ENCODE data around the gene STAT1. TPM values are rescaled to one million over a fixed set of nuclear protein-coding genes. Genes with fewer than 3 reads are reported as not detected.

Gene STAT1
- total RNA-seq, 3 donors from 2014 or later (not counting 1 experiment from before 2014, with no cell fraction given), result 49.1 to 91.6 (median 86.2) TPM

DNA sequence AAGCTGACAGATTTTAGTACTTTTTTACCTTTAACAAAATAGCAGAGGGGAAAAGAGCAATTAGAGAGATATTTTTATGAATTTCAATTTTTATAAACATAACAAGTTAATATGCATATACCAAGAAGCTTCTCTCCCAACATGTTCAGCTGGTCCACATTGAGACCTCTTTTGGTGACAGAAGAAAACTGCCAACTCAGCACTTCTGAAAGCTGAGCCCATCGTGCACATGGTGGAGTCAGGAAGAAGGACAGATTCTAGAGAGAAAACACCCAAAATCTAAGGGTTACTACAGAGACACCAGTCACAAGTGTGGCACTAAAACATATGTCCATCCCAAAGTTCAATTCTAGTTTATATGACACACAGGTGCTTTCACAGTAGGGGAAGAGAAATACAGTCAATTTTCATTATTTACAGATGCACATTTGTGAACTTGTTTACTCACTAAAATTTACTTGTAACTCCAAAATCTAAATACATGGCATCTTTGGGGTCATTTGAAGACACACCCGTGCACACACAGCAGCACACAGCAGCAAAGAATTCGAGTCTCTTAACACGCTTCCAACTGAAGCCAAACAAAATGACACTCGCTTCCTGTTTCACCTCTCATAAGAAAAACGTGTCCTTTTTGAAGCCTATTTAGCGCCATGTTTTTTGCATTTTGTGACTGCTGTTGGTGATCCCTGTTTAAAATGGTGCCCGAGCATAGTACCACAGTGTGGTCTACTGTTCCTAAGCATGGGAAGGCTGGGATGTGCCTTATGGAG is 31.5 kb downstream of the STAT1 start:
- no peaks in the 10 kb centered on the region for H3K27me3 ChIP-seq (ENCODE audit: control insufficient read depth, insufficient read depth, low read length)
- 91% methylated on average over 8 of the region's 8 CpGs for WGBS (ENCODE audit: insufficient coverage)
- no peaks in the 10 kb centered on the region for H3K9me3 ChIP-seq (ENCODE audit: control insufficient read depth, insufficient read depth, low read length)
- H3K27ac Mint-ChIP-seq, result peak overlapping the region in 1 of 2 donors; percentile 43
- intact Hi-C loops (cut with micrococcal nuclease), result no loop called here
- ATAC-seq, result no peak
- H3K27ac ChIP-seq (ENCODE audit: low read length), result no peak overlapping the region
- peaks cover 71% of the 10 kb centered on the region for H3K36me3 Mint-ChIP-seq
- H3K4me3 Mint-ChIP-seq, result no peak overlapping the region
- TF ChIP-seq CTCF (IDR thresholded peaks at IDR 0.05), result no peak
- peaks cover 100% of the 10 kb centered on the region for H3K36me3 ChIP-seq (ENCODE audit: control insufficient read depth, insufficient read depth, low read length)
- H3K4me3 ChIP-seq (ENCODE audit: low read length), result no peak overlapping the region
- no peaks in the 10 kb centered on the region for H3K9me3 Mint-ChIP-seq
- no peaks in the 10 kb centered on the region for H3K27me3 Mint-ChIP-seq (ENCODE audit: low read depth in 2 of 2)
- peaks cover 0 to 6% of the 10 kb centered on the region in 2 donors for H3K4me1 Mint-ChIP-seq
- DNase-seq, result peak in 1 of 2 donors; percentile 21
- no peaks in the 10 kb centered on the region for H3K4me1 ChIP-seq (ENCODE audit: control insufficient read depth, insufficient read depth, low read length)

DNA sequence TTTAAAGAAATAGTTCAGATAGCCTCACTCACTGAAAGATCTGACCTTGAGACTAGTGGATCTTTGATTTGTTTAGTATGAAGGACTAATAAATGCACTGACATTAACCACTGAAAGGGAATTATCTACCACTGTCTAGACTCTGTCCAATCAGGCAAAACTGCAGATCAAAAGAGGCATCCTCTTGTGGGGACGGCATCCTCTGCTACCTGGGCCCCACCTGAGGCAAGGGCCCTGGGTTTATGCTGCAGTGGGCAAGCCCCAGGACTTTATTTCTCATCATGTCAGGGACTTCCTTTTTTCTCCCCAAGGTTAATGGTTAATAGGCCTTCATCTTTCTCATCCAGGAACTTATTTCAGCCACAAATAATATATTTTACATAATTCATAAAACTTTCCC is 32.2 kb downstream of the STAT1 start:
- Histone ChIP-seq H3K4me3 (ENCODE audit: low read length) (no peak overlapping the region), H3K9me3 (ENCODE audit: control insufficient read depth, insufficient read depth, low read length) (no peaks in the 10 kb centered on the region), H3K36me3 (ENCODE audit: control insufficient read depth, insufficient read depth, low read length) (peaks cover 100% of the 10 kb centered on the region), H3K4me1 (ENCODE audit: control insufficient read depth, insufficient read depth, low read length) (no peaks in the 10 kb centered on the region), H3K27me3 (ENCODE audit: control insufficient read depth, insufficient read depth, low read length) (no peaks in the 10 kb centered on the region), H3K27ac (ENCODE audit: low read length) (no peak overlapping the region)
- 79% methylated on average over 1 of the region's 1 CpG for WGBS (ENCODE audit: insufficient coverage)
- Mint-ChIP-seq H3K4me3 (no peak overlapping the region), H3K36me3 (peaks cover 68% of the 10 kb centered on the region), H3K27ac (peak overlapping the region; percentile 43 to 51), H3K27me3 (ENCODE audit: low read depth in 2 of 2) (no peaks in the 10 kb centered on the region), H3K9me3 (no peaks in the 10 kb centered on the region), H3K4me1 (peaks cover 0 to 6% of the 10 kb centered on the region in 2 donors)
- intact Hi-C loops (cut with micrococcal nuclease), result no loop called here
- DNase-seq (no peak), ATAC-seq (no peak)
- TF ChIP-seq CTCF (IDR thresholded peaks at IDR 0.05), result no peak

DNA sequence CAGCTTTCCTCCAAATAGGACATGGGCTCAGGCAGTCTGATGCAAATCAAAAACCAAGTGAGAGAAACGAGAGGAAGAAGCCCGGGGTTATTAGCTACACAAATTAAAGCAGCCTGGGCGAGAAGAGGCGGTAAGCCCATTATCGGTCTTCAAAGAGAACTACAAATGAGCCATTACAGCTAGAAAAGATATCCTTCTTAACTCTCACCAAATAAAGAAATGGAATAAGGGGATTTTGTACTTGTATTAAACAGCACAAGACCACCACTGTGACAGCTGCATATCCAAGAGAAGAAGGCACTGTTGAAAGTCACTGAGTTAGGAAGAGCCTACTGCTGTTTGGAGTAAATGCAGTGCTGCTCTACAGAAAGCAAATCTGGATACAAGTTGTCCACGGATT is 32.6 kb downstream of the STAT1 start:
- WGBS (ENCODE audit: insufficient coverage), result 81% methylated on average over 3 of the region's 6 CpGs
- intact Hi-C loops (cut with micrococcal nuclease), result no loop called here
- TF ChIP-seq CTCF (IDR thresholded peaks at IDR 0.05), result no peak
- Histone ChIP-seq H3K36me3 (ENCODE audit: control insufficient read depth, insufficient read depth, low read length) (peaks cover 100% of the 10 kb centered on the region), H3K9me3 (ENCODE audit: control insufficient read depth, insufficient read depth, low read length) (no peaks in the 10 kb centered on the region), H3K4me1 (ENCODE audit: control insufficient read depth, insufficient read depth, low read length) (no peaks in the 10 kb centered on the region), H3K4me3 (ENCODE audit: low read length) (no peak overlapping the region), H3K27ac (ENCODE audit: low read length) (no peak overlapping the region), H3K27me3 (ENCODE audit: control insufficient read depth, insufficient read depth, low read length) (no peaks in the 10 kb centered on the region)
- no peaks in the 10 kb centered on the region for H3K9me3 Mint-ChIP-seq
- H3K27ac Mint-ChIP-seq, result peak overlapping the region in 1 of 2 donors; percentile 51
- no peak overlapping the region for H3K4me3 Mint-ChIP-seq
- H3K27me3 Mint-ChIP-seq (ENCODE audit: low read depth in 2 of 2), result no peaks in the 10 kb centered on the region
- peaks cover 0 to 6% of the 10 kb centered on the region in 2 donors for H3K4me1 Mint-ChIP-seq
- DNase-seq (no peak), ATAC-seq (no peak)
- H3K36me3 Mint-ChIP-seq, result peaks cover 68% of the 10 kb centered on the region

Measured in natural killer cell (primary cell).